HepG2 (cell line): ENCODE data around the gene SNX15. TPM values are rescaled to one million over a fixed set of nuclear protein-coding genes. Genes with fewer than 3 reads are reported as not detected.
A peak's percentile ranks its signal among the peaks of the same experiment; 100 is the strongest.

Experiments used
- ATAC-seq: fragments of 200-7000 bp; cut with Tn5 transposase; 3 replicates; pipeline ENCODE4 v1.9.1; 2020; ENCODE audit warnings: mild to moderate bottlenecking, moderate library complexity
- BruUV-seq: library from RNA; stranded (reverse); fragments of 400-500 nt; replicated peaks from 2 replicates; lab custom pipeline; 2021; lab: Mats Ljungman, UMichigan
- CTCF ChIA-PET: fragments of 300-600 bp; formaldehyde crosslinking; extraction: SDS; loops from one replicate; lab custom pipeline; 2021; ENCODE audit warnings: low total read pairs, inconsistent platforms, low intra/inter-chr PET ratio; lab: Yijun Ruan, JAX
- POLR2A ChIA-PET: fragments of 350-600 bp; sonication (Branson Sonifier 250); formaldehyde crosslinking; loops from one replicate; lab custom pipeline; 2020; ENCODE audit warnings: antibody characterized with exemption, inconsistent platforms; lab: Yijun Ruan, JAX
- DNase-seq: peaks from one replicate; pipeline ENCODE4 v3.0.0-alpha.2; 2015; ENCODE audit warnings: low spot score
- FAIRE-seq: peaks from 3 replicates; lab custom pipeline; 2011; peaks lifted over from hg19 to GRCh38; lab: Jason Lieb, UNC
- H2AFZ ChIP-seq: one replicate; pipeline ENCODE4 v1.6.1; 2011; ENCODE audit warnings: low read length, inconsistent platforms
- H3K27ac ChIP-seq: fragments of 300-600 bp; 3 replicates; pipeline ENCODE4 v1.8.0; 2011; ENCODE audit warnings: mixed run types, mild to moderate bottlenecking, mixed read lengths, low read length, inconsistent platforms; ENCODE audit not compliant: insufficient read depth; ENCODE audit errors: extremely low read length
- H3K27me3 ChIP-seq, 2 experiments: fragments of 200-600 bp in 1 of 2; 2 replicates in 1 of 2; 3 replicates in 1 of 2; pipeline versions ENCODE4 v1.6.0 to v1.8.0; 2011; ENCODE audit warnings: low read length in 2 of 2, mild to moderate bottlenecking in 2 of 2, moderate library complexity in 2 of 2, inconsistent platforms in 1 of 2; ENCODE audit not compliant: insufficient read depth in 2 of 2, control insufficient read depth in 1 of 2
- H3K36me3 ChIP-seq, 2 experiments: fragments of 200-600 bp in 1 of 2; replicated peaks in 1 of 2; 2 replicates in 1 of 2; 3 replicates in 1 of 2; pipeline versions ENCODE4 v1.5.1 to v1.8.0; 2011; ENCODE audit warnings: low read length in 2 of 2, inconsistent platforms in 1 of 2; ENCODE audit not compliant: insufficient read depth in 2 of 2, control insufficient read depth in 1 of 2
- H3K4me1 ChIP-seq: 2 replicates; pipeline ENCODE4 v1.5.1; 2012; ENCODE audit warnings: low read length, inconsistent platforms; ENCODE audit not compliant: insufficient read depth
- H3K4me2 ChIP-seq: 2 replicates; pipeline ENCODE4 v1.6.0; 2011; ENCODE audit warnings: low read depth, low read length, inconsistent platforms
- H3K4me3 ChIP-seq, 3 experiments: fragments of 200-600 bp in 1 of 3; sonication (generic), shearing (Covaris generic) in 1 of 3; replicated peaks in 1 of 3; 2 replicates each; pipeline ENCODE4 v1.5.1; 2011 to 2016; ENCODE audit warnings: low read length in 3 of 3, inconsistent platforms in 2 of 3, low read depth in 2 of 3, mild to moderate bottlenecking in 2 of 3, control low read depth in 1 of 3, mixed read lengths in 1 of 3; ENCODE audit not compliant: insufficient read depth in 1 of 3
- H3K79me2 ChIP-seq: one replicate; pipeline ENCODE4 v1.6.1; 2011; ENCODE audit warnings: low read length, inconsistent platforms; ENCODE audit not compliant: insufficient read depth
- H3K9ac ChIP-seq: 2 replicates; pipeline ENCODE4 v1.6.0; 2011; ENCODE audit warnings: mild to moderate bottlenecking, low read depth, low read length, inconsistent platforms; ENCODE audit not compliant: insufficient read depth
- H3K9me3 ChIP-seq: 2 replicates; pipeline ENCODE4 v1.5.1; 2012; ENCODE audit warnings: mild to moderate bottlenecking, low read length
- H4K20me1 ChIP-seq: 2 replicates; pipeline ENCODE4 v1.6.0; 2011; ENCODE audit warnings: inconsistent platforms, mild to moderate bottlenecking, low read length, moderate library complexity; ENCODE audit not compliant: insufficient read depth
- CEBPG ChIP-seq: IDR thresholded peaks from 2 replicates; pipeline ENCODE4 v1.6.1; 2016
- FOXK1 ChIP-seq: sonication (generic); formaldehyde crosslinking; IDR thresholded peaks from 2 replicates; pipeline ENCODE4 v1.4.0; 2020; ENCODE audit warnings: low read depth, missing genetic modification reagents, borderline replicate concordance
- HNF4G ChIP-seq, 2 experiments: sonication (generic) in 1 of 2; formaldehyde crosslinking in 1 of 2; IDR thresholded peaks; 2 replicates each; pipeline versions ENCODE4 v1.4.0 to v1.6.1; 2011 to 2020; ENCODE audit warnings: borderline replicate concordance in 2 of 2, low read depth in 2 of 2, mild to moderate bottlenecking in 2 of 2, low read length in 1 of 2, missing genetic modification reagents in 1 of 2, moderate library complexity in 1 of 2
- HOMEZ ChIP-seq: IDR thresholded peaks from 2 replicates; pipeline ENCODE4 v1.6.1; 2016; ENCODE audit warnings: low read depth
- MIER3 ChIP-seq: IDR thresholded peaks from 2 replicates; pipeline ENCODE4 v1.6.1; 2016; ENCODE audit warnings: missing compliant biosample characterization, borderline replicate concordance
- ONECUT2 ChIP-seq: sonication (generic); formaldehyde crosslinking; IDR thresholded peaks from 2 replicates; pipeline ENCODE4 v1.4.0; 2020; ENCODE audit warnings: missing genetic modification reagents
- PHF8 ChIP-seq: sonication (generic); formaldehyde crosslinking; IDR thresholded peaks from 2 replicates; pipeline ENCODE4 v1.5.0; 2020; ENCODE audit warnings: missing genetic modification reagents
- ZBTB3 ChIP-seq: sonication (generic); formaldehyde crosslinking; IDR thresholded peaks from 2 replicates; pipeline ENCODE4 v1.4.0; 2020; ENCODE audit warnings: low read depth, mild to moderate bottlenecking, moderate library complexity, missing genetic modification reagents, borderline replicate concordance
- ZBTB33 ChIP-seq: sonication (generic); formaldehyde crosslinking; IDR thresholded peaks from 2 replicates; pipeline ENCODE4 v1.4.0; 2020; ENCODE audit warnings: missing genetic modification reagents
- ZFP36 ChIP-seq: fragments of 150-350 bp; IDR thresholded peaks from 2 replicates; pipeline ENCODE4 v1.6.1; 2018; ENCODE audit warnings: borderline replicate concordance, low read length, low read depth; ENCODE audit not compliant: partially characterized antibody
- ZFX ChIP-seq: sonication (generic); formaldehyde crosslinking; IDR thresholded peaks from 2 replicates; pipeline ENCODE4 v1.4.0; 2020; ENCODE audit warnings: mild to moderate bottlenecking, low read depth, missing genetic modification reagents, moderate library complexity
- ZNF446 ChIP-seq: sonication (generic); formaldehyde crosslinking; IDR thresholded peaks from 2 replicates; pipeline ENCODE4 v1.5.0; 2020; ENCODE audit warnings: mild to moderate bottlenecking, missing genetic modification reagents
- WGBS: methylation state at CpG from one replicate; pipeline ENCODE4 v1.1.6; 2017; ENCODE audit warnings: low lambda C conversion rate; 5-methylcytosine and 5-hydroxymethylcytosine counted together
- in situ Hi-C: cut with HindIII; loops from 2 replicates; pipeline ENCODE4 v1.10.0; 2017; ENCODE audit warnings: low pct_unique_long_range_greater_than_20kb; ENCODE audit not compliant: extremely low pct_ligation_motif_present
- intact Hi-C: fragments of 100-400 bp; cut with micrococcal nuclease; formaldehyde crosslinking; loops from one replicate; pipeline ENCODE4 v1.10.0; 2022; ENCODE audit not compliant: unreplicated experiment
- polyA plus RNA-seq, 8 experiments: library from polyadenylated mRNA; depleted of rRNA in 3 of 8; stranded (reverse) in 7 of 8; unstranded in 1 of 8; fragments of >200 nt; fragmentation: Illumina TruSeq in 4 of 8; extraction: Trizol in 4 of 8; gene quantifications; 2 replicates each; pipeline versions ENCODE4 v1.2.1 to v1.2.3, GENCODE V29; 2011 to 2016; ENCODE audit warnings: low read depth in 4 of 8, missing spikeins in 1 of 8, mixed read lengths in 1 of 8; ENCODE audit not compliant: insufficient read depth in 1 of 8
- total RNA-seq, 5 experiments: library from RNA; depleted of rRNA; stranded (reverse); fragments of >200 nt; fragmentation: Illumina TruSeq; extraction: Trizol; gene quantifications; 2 replicates each; pipeline ENCODE4 v1.2.3, GENCODE V29; 2016; ENCODE audit warnings: low read depth in 1 of 5
- TF ChIP-seq, protein P1 (sequence below), 2 experiments: sonication (generic) in 1 of 2; formaldehyde crosslinking in 1 of 2; IDR thresholded peaks; 2 replicates each; pipeline versions ENCODE4 v1.4.0 to v1.6.1; 2016 to 2020; ENCODE audit warnings: borderline replicate concordance in 1 of 2, low read depth in 1 of 2, mild to moderate bottlenecking in 1 of 2, missing genetic modification reagents in 1 of 2
- TF ChIP-seq, protein P2 (sequence below): sonication (generic); formaldehyde crosslinking; IDR thresholded peaks from 2 replicates; pipeline ENCODE4 v1.8.0; 2022; ENCODE audit warnings: mild to moderate bottlenecking, missing genetic modification reagents; ENCODE audit not compliant: insufficient replicate concordance

The SNX15 gene
- total and polyA plus RNA-seq, 2 of the 13 experiments (the other 11 are each of a cell fraction or from before 2014, with no cell fraction given) = 19.1 to 22.6 TPM

DNA sequence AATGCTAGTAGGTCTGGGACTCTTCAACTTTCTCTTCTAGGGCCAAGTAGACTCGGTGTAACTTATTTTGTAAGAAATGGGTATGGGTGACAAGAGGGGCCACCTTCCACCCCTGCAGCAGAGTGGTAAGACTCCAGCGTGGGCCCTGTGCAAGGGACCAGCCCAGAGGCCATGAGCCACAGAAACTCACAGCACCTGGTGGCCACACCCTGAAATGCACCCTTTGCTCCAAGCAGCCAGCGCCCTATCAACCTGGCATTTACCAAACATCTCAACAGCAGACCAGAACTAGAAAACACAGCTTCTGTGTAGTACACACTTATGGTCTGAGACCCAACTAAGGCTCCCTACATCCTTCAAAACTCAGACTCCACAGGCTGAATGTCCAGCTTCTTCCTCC lies 50.9 kb downstream of the SNX15 start:
- in situ Hi-C loops (no loop called here), intact Hi-C loops (loop anchor here (2.0 to 5.0 kb wide), 2 partner anchors 51 to 63 kb away; partner anchors contain the start of genes ARL2 and SNX15)
- Histone ChIP-seq H3K4me2 (peak overlapping the region; percentile 5; the same call in 1 of the 2 replicates), H3K4me3 (no peak overlapping the region), H2AFZ (no peak overlapping the region), H3K79me2 (peaks cover 22% of the 10 kb centered on the region), H3K36me3 (peaks cover 11 to 27% of the 10 kb centered on the region in 2 experiments), H3K9ac (no peak overlapping the region), H3K27me3 (no peaks in the 10 kb centered on the region), H3K27ac (peak overlapping the region; percentile 27), H4K20me1 (no peaks in the 10 kb centered on the region), H3K9me3 (no peaks in the 10 kb centered on the region), H3K4me1 (peaks cover 33% of the 10 kb centered on the region)
- CTCF ChIA-PET = interaction anchor here (0.8 to 2.3 kb wide), 3 partner anchors 50 to 65 kb away, joined by 5 to 17 read pairs (median 6); partner anchors contain the start of genes ARL2 and SNX15
- 50% methylated on average over 1 of the region's 3 CpGs for WGBS
- POLR2A ChIA-PET = no interaction called here
- FAIRE-seq = peak; percentile 79
- DNase-seq = peak; percentile 49
- BruUV-seq = no TSS peak
- peak; percentile 94 for ATAC-seq
- TF ChIP-seq, protein P1, sequence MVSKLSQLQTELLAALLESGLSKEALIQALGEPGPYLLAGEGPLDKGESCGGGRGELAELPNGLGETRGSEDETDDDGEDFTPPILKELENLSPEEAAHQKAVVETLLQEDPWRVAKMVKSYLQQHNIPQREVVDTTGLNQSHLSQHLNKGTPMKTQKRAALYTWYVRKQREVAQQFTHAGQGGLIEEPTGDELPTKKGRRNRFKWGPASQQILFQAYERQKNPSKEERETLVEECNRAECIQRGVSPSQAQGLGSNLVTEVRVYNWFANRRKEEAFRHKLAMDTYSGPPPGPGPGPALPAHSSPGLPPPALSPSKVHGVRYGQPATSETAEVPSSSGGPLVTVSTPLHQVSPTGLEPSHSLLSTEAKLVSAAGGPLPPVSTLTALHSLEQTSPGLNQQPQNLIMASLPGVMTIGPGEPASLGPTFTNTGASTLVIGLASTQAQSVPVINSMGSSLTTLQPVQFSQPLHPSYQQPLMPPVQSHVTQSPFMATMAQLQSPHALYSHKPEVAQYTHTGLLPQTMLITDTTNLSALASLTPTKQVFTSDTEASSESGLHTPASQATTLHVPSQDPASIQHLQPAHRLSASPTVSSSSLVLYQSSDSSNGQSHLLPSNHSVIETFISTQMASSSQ (IDR thresholded peaks at IDR 0.05; ENCODE audit: low read depth) = no peak
- TF ChIP-seq, protein P1 (CRISPR knock-in tag; IDR thresholded peaks at IDR 0.05; ENCODE audit: borderline replicate concordance) = no peak
- TF ChIP-seq HNF4G (IDR thresholded peaks at IDR 0.05; ENCODE audit: borderline replicate concordance, low read depth, low read length) = no peak
- no peak for TF ChIP-seq HNF4G (CRISPR knock-in tag; IDR thresholded peaks at IDR 0.05; ENCODE audit: borderline replicate concordance, low read depth)
- TF ChIP-seq FOXK1 (CRISPR knock-in tag) = no peak
- TF ChIP-seq ZBTB3 = no peak
- TF ChIP-seq ZFP36 = no peak
- no peak for TF ChIP-seq MIER3 (CRISPR knock-in tag)
- TF ChIP-seq, protein P2, sequence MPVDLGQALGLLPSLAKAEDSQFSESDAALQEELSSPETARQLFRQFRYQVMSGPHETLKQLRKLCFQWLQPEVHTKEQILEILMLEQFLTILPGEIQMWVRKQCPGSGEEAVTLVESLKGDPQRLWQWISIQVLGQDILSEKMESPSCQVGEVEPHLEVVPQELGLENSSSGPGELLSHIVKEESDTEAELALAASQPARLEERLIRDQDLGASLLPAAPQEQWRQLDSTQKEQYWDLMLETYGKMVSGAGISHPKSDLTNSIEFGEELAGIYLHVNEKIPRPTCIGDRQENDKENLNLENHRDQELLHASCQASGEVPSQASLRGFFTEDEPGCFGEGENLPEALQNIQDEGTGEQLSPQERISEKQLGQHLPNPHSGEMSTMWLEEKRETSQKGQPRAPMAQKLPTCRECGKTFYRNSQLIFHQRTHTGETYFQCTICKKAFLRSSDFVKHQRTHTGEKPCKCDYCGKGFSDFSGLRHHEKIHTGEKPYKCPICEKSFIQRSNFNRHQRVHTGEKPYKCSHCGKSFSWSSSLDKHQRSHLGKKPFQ = no peak
- TF ChIP-seq PHF8 (CRISPR knock-in tag) = no peak
- TF ChIP-seq ZBTB33 (CRISPR knock-in tag) = peak; percentile 93
- TF ChIP-seq ONECUT2 (CRISPR knock-in tag) = no peak
- no peak for TF ChIP-seq HOMEZ (CRISPR knock-in tag)
- peak; percentile 44; the same call in 1 of the 2 replicates for TF ChIP-seq ZFX (CRISPR knock-in tag)
- no peak for TF ChIP-seq ZNF446 (CRISPR knock-in tag)
- no peak for TF ChIP-seq CEBPG (CRISPR knock-in tag)
